ENCODE results near the gene JARID2. TPM values are rescaled to one million over a fixed set of nuclear protein-coding genes. Genes with fewer than 3 reads are reported as not detected.

The JARID2 gene
- polyA plus RNA-seq, 1 donor from 2014 or later = 25.5 TPM

DNA sequence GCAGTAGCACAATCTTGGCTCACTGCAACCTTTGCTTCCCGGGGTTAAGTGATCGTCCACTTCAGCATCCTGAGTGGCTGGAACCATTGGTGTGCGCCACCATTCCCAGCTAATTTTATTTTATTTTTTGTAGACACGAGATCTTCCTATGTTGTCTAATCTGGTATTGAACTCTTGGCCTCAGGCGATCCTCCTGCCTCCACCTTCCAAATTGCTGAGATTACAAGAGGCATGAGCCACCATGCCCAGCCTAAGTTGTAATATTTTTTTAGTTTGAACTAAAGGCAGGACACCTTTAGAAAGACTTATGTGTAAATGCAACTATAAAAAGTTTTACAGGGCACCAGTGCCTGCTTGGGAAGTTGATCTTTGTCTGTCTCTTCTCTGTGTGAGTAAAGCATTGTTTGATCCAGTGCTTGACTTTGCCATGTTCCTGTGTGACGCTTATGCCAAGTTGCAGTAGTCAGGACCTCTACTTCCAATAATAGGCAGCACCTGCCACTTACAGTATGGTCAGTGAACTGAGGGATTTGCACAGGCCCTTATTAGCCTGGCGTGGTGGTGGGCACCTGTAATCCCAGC lies 46.9 kb downstream of the JARID2 start:
- no peak overlapping the region for H3K27ac ChIP-seq (ENCODE audit: low read length)
- peaks cover 80% of the 10 kb centered on the region for H3K79me2 ChIP-seq (replicated peaks; ENCODE audit: insufficient read depth, low read length)
- no peak overlapping the region for H3K9ac ChIP-seq (ENCODE audit: low read length)
- H3K36me3 ChIP-seq (ENCODE audit: insufficient read depth, low read length) = no peaks in the 10 kb centered on the region
- no peak overlapping the region for H2AFZ ChIP-seq (ENCODE audit: low read depth, low read length)
- H3K4me3 ChIP-seq (ENCODE audit: low read length) = no peak overlapping the region
- H3F3A ChIP-seq (ENCODE audit: insufficient read depth, low read length, poor library complexity, severe bottlenecking) = no peaks in the 10 kb centered on the region
- H3K9me3 ChIP-seq (ENCODE audit: low read length) = peaks cover 7% of the 10 kb centered on the region
- no peaks in the 10 kb centered on the region for H3K9me2 ChIP-seq (ENCODE audit: insufficient read depth, low read length)
- H3K4me2 ChIP-seq (ENCODE audit: low read length) = no peak overlapping the region
- H4K20me1 ChIP-seq (ENCODE audit: insufficient read depth) = no peaks in the 10 kb centered on the region
- TF ChIP-seq EZH2 (IDR thresholded peaks at IDR 0.05; ENCODE audit: borderline replicate concordance, insufficient read depth, low read length, poor library complexity, severe bottlenecking) = no peak
- H3K27me3 ChIP-seq (ENCODE audit: insufficient read depth, low read depth, low read length) = no peaks in the 10 kb centered on the region

DNA sequence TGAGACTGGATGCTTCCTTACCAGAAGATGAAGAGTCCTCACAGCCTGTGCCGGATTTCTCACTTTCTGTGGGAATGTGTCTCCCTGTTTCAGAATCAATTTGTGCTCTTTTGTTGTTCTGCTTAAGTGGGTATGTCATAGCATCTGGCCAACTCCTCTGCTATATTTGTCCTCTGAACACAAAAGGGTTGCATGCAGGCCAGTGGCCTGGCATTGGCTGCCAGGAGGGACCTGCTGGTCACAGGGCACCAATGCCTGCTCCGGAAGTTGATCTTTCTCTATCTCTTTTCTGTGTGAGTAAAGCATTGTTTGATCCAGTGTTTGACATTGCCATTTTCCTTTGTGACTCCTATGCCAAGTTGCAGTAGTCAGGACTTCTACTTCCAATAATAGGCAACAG lies 47.8 kb downstream of the JARID2 start:
- H3K27ac ChIP-seq (ENCODE audit: low read length) = no peak overlapping the region

GRCh38 chr6:15294504-15294903 lies 48.6 kb downstream of the JARID2 start:
- Histone ChIP-seq H4K20me1 (ENCODE audit: insufficient read depth) (no peaks in the 10 kb centered on the region), H2AFZ (ENCODE audit: low read depth, low read length) (no peak overlapping the region), H3K9me2 (ENCODE audit: insufficient read depth, low read length) (no peaks in the 10 kb centered on the region), H3K27me3 (ENCODE audit: insufficient read depth, low read depth, low read length) (no peaks in the 10 kb centered on the region), H3K4me3 (ENCODE audit: low read length) (no peak overlapping the region), H3K9me3 (ENCODE audit: low read length) (peaks cover 7% of the 10 kb centered on the region), H3K36me3 (ENCODE audit: insufficient read depth, low read length) (no peaks in the 10 kb centered on the region), H3K79me2 (replicated peaks; ENCODE audit: insufficient read depth, low read length) (peaks cover 71% of the 10 kb centered on the region), H3K27ac (ENCODE audit: low read length) (no peak overlapping the region), H3K9ac (ENCODE audit: low read length) (no peak overlapping the region), H3K4me2 (ENCODE audit: low read length) (no peak overlapping the region), H3F3A (ENCODE audit: insufficient read depth, low read length, poor library complexity, severe bottlenecking) (no peaks in the 10 kb centered on the region)
- no peak for TF ChIP-seq TAF1 (IDR thresholded peaks at IDR 0.05; ENCODE audit: low read depth)
- TF ChIP-seq RAD21 (conservative IDR thresholded peaks at IDR 0.05) = no peak
- no peak for TF ChIP-seq MXI1 (conservative IDR thresholded peaks at IDR 0.05; ENCODE audit: poor library complexity, severe bottlenecking)
- no peak for TF ChIP-seq EP300 (conservative IDR thresholded peaks at IDR 0.05; ENCODE audit: poor library complexity, severe bottlenecking)
- no peak for TF ChIP-seq SMC3 (conservative IDR thresholded peaks at IDR 0.05; ENCODE audit: poor library complexity)
- TF ChIP-seq, protein P1, sequence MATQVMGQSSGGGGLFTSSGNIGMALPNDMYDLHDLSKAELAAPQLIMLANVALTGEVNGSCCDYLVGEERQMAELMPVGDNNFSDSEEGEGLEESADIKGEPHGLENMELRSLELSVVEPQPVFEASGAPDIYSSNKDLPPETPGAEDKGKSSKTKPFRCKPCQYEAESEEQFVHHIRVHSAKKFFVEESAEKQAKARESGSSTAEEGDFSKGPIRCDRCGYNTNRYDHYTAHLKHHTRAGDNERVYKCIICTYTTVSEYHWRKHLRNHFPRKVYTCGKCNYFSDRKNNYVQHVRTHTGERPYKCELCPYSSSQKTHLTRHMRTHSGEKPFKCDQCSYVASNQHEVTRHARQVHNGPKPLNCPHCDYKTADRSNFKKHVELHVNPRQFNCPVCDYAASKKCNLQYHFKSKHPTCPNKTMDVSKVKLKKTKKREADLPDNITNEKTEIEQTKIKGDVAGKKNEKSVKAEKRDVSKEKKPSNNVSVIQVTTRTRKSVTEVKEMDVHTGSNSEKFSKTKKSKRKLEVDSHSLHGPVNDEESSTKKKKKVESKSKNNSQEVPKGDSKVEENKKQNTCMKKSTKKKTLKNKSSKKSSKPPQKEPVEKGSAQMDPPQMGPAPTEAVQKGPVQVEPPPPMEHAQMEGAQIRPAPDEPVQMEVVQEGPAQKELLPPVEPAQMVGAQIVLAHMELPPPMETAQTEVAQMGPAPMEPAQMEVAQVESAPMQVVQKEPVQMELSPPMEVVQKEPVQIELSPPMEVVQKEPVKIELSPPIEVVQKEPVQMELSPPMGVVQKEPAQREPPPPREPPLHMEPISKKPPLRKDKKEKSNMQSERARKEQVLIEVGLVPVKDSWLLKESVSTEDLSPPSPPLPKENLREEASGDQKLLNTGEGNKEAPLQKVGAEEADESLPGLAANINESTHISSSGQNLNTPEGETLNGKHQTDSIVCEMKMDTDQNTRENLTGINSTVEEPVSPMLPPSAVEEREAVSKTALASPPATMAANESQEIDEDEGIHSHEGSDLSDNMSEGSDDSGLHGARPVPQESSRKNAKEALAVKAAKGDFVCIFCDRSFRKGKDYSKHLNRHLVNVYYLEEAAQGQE (IDR thresholded peaks at IDR 0.05; ENCODE audit: borderline replicate concordance) = no peak

More for the DNA sequence above, 47.8 kb downstream of the JARID2 start:
- Histone ChIP-seq H3K36me3 (ENCODE audit: insufficient read depth, low read length) (no peaks in the 10 kb centered on the region), H3F3A (ENCODE audit: insufficient read depth, low read length, poor library complexity, severe bottlenecking) (no peaks in the 10 kb centered on the region), H3K79me2 (replicated peaks; ENCODE audit: insufficient read depth, low read length) (peaks cover 78% of the 10 kb centered on the region), H3K9me3 (ENCODE audit: low read length) (peaks cover 7% of the 10 kb centered on the region), H3K9ac (ENCODE audit: low read length) (no peak overlapping the region), H3K9me2 (ENCODE audit: insufficient read depth, low read length) (no peaks in the 10 kb centered on the region), H3K27me3 (ENCODE audit: insufficient read depth, low read depth, low read length) (no peaks in the 10 kb centered on the region), H4K20me1 (ENCODE audit: insufficient read depth) (no peaks in the 10 kb centered on the region), H3K4me2 (ENCODE audit: low read length) (no peak overlapping the region), H3K4me3 (ENCODE audit: low read length) (no peak overlapping the region), H2AFZ (ENCODE audit: low read depth, low read length) (no peak overlapping the region)
- TF ChIP-seq EP300 (conservative IDR thresholded peaks at IDR 0.05; ENCODE audit: poor library complexity, severe bottlenecking) (no peak), SMC3 (conservative IDR thresholded peaks at IDR 0.05; ENCODE audit: poor library complexity) (no peak), MXI1 (conservative IDR thresholded peaks at IDR 0.05; ENCODE audit: poor library complexity, severe bottlenecking) (no peak), RAD21 (conservative IDR thresholded peaks at IDR 0.05) (no peak)
- TF ChIP-seq, protein P1 (IDR thresholded peaks at IDR 0.05; ENCODE audit: borderline replicate concordance) = no peak
